Fibroblast of lung (primary cell): Measurements from ENCODE around the gene ZBTB43. TPM values are rescaled to one million over a fixed set of nuclear protein-coding genes. Genes with fewer than 3 reads are reported as not detected.
A peak's percentile ranks its signal among the peaks of the same experiment; 100 is the strongest.

Source experiments
- DNase-seq, 2 donors: peaks; one replicate each; pipeline versions ENCODE4 v3.0.0 to v3.0.0-alpha.2; 2010; ENCODE audit warnings: low read depth in 2 of 2
- H2AFZ ChIP-seq: 2 replicates; pipeline ENCODE4 v1.5.1; 2012; ENCODE audit warnings: low read length, control low read depth, inconsistent platforms
- H3K27ac ChIP-seq: 2 replicates; pipeline ENCODE4 v1.5.1; 2011; ENCODE audit warnings: low read length, control low read depth; ENCODE audit not compliant: insufficient read depth
- H3K27me3 ChIP-seq: 2 replicates; pipeline ENCODE4 v1.5.1; 2011; ENCODE audit warnings: mild to moderate bottlenecking, low read length; ENCODE audit not compliant: control insufficient read depth, insufficient read depth
- H3K36me3 ChIP-seq: 2 replicates; pipeline ENCODE4 v1.5.1; 2011; ENCODE audit warnings: low read length; ENCODE audit not compliant: control insufficient read depth, insufficient read depth
- H3K4me1 ChIP-seq: 2 replicates; pipeline ENCODE4 v1.5.1; 2011; ENCODE audit warnings: low read length; ENCODE audit not compliant: control insufficient read depth, insufficient read depth; ENCODE audit errors: extremely low read depth
- H3K4me2 ChIP-seq: 2 replicates; pipeline ENCODE4 v1.5.1; 2011; ENCODE audit warnings: low read length, control low read depth; ENCODE audit not compliant: insufficient read depth; ENCODE audit errors: extremely low read depth
- H3K4me3 ChIP-seq, 4 experiments: fragments of 200-600 bp in 1 of 4; sonication (generic) in 1 of 4; replicated peaks in 1 of 4; 2 replicates each; pipeline ENCODE4 v1.5.1; 2011 to 2016; ENCODE audit warnings: low read length in 4 of 4, low read depth in 3 of 4, mild to moderate bottlenecking in 3 of 4, control low read depth in 2 of 4, inconsistent platforms in 1 of 4, mixed read lengths in 1 of 4; ENCODE audit not compliant: insufficient read depth in 1 of 4; ENCODE audit errors: control extremely low read depth in 1 of 4
- H3K79me2 ChIP-seq: 2 replicates; pipeline ENCODE4 v1.5.1; 2012; ENCODE audit warnings: mild to moderate bottlenecking, low read length, inconsistent platforms; ENCODE audit not compliant: control insufficient read depth, insufficient read depth
- H3K9ac ChIP-seq: 2 replicates; pipeline ENCODE4 v1.5.1; 2011; ENCODE audit warnings: mild to moderate bottlenecking, low read length, control low read depth; ENCODE audit not compliant: insufficient read depth
- H3K9me3 ChIP-seq: 2 replicates; pipeline ENCODE4 v1.5.1; 2012; ENCODE audit warnings: low read depth, low read length; ENCODE audit not compliant: control insufficient read depth, insufficient read depth
- H4K20me1 ChIP-seq: 2 replicates; pipeline ENCODE4 v1.5.1; 2011; ENCODE audit warnings: low read length; ENCODE audit not compliant: control insufficient read depth, insufficient read depth; ENCODE audit errors: extremely low read depth
- EZH2 ChIP-seq: IDR thresholded peaks from 2 replicates; pipeline ENCODE4 v1.5.1; 2012; ENCODE audit warnings: low read length, control low read depth, mild to moderate bottlenecking; ENCODE audit errors: missing control alignments
- polyA plus RNA-seq, 2 donors: library from polyadenylated mRNA; depleted of rRNA in 1 of 2; stranded (reverse) in 1 of 2; unstranded in 1 of 2; fragments of >200 nt; gene quantifications; 2 replicates each; pipeline ENCODE4 v1.2.1, GENCODE V29; 2011 to 2012; ENCODE audit warnings: missing spikeins in 1 of 2
- total RNA-seq: library from RNA; depleted of rRNA; stranded (reverse); fragments of >200 nt; gene quantifications from 2 replicates; pipeline ENCODE4 v1.2.1, GENCODE V29; 2014
- TF ChIP-seq, protein P1 (sequence below), 2 donors: IDR thresholded peaks in 1 of 2; conservative IDR thresholded peaks in 1 of 2; 1 replicate in 1 of 2; 2 replicates in 1 of 2; pipeline ENCODE4 v1.5.1; 2011 to 2012; ENCODE audit warnings: low read length in 2 of 2, control low read depth in 1 of 2, inconsistent platforms in 1 of 2, low read depth in 1 of 2, mild to moderate bottlenecking in 1 of 2

Gene ZBTB43
- total and polyA plus RNA-seq, 2 donors (not counting 1 experiment from before 2014, with no cell fraction given) = 6.8 to 12.6 TPM

DNA sequence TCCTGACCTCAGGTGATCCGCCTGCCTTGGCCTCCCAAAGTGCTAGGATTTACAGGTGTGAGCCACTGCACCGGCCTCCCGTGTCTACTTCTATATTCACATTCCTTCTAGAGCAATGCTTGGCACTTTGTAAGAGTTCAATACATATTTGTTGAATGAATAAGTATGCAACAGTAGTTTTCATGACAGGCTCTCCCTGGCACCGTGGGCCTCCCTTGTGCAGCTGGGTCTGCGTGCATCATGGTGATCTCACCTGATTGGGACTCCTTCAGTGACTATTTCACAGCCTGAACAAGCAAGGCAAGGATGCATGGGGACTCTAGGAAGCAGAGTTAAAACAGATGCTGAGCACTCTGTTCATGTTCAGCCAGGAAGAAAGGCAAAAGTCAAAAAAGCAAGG is 48.8 kb downstream of the ZBTB43 start:
- Histone ChIP-seq H3K4me1 (no peaks in the 10 kb centered on the region), H3K4me2 (no peak overlapping the region), H3K36me3 (no peaks in the 10 kb centered on the region), H3K4me3 (no peak overlapping the region), H3K9me3 (no peaks in the 10 kb centered on the region), H3K9ac (no peak overlapping the region), H3K27ac (no peak overlapping the region), H2AFZ (no peak overlapping the region), H3K79me2 (no peaks in the 10 kb centered on the region), H4K20me1 (no peaks in the 10 kb centered on the region), H3K27me3 (peaks cover 32% of the 10 kb centered on the region)
- TF ChIP-seq EZH2 = no peak
- TF ChIP-seq, protein P1, sequence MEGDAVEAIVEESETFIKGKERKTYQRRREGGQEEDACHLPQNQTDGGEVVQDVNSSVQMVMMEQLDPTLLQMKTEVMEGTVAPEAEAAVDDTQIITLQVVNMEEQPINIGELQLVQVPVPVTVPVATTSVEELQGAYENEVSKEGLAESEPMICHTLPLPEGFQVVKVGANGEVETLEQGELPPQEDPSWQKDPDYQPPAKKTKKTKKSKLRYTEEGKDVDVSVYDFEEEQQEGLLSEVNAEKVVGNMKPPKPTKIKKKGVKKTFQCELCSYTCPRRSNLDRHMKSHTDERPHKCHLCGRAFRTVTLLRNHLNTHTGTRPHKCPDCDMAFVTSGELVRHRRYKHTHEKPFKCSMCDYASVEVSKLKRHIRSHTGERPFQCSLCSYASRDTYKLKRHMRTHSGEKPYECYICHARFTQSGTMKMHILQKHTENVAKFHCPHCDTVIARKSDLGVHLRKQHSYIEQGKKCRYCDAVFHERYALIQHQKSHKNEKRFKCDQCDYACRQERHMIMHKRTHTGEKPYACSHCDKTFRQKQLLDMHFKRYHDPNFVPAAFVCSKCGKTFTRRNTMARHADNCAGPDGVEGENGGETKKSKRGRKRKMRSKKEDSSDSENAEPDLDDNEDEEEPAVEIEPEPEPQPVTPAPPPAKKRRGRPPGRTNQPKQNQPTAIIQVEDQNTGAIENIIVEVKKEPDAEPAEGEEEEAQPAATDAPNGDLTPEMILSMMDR (conservative IDR thresholded peaks at IDR 0.05 in 1 of 2, IDR thresholded peaks at IDR 0.05 in 1 of 2; ENCODE audit: low read depth in 1 of 2, low read length in 2 of 2) = no peak
- DNase-seq = peak in 1 of 2 donors; percentile 51

DNA sequence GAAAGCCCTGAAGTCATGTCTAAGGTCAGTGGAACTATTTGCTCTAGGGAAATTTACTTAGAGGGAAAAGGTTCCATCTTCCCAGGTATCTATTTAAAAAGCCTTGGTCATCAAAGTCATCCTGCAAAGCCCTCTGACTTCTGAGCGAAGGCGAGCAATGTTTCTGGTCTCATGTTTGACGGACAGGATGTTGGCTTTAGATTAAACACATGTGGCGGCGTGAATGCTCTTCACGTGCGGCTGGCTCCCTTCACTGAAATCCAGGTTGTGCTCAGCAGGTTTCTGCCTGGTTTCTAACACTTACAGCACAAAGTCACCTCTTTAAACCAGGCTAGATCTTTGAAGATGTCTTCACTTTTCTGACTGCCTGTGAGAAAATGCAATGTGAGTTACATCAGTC is 49.9 kb downstream of the ZBTB43 start:
- H3K9me3 ChIP-seq = no peaks in the 10 kb centered on the region

DNA sequence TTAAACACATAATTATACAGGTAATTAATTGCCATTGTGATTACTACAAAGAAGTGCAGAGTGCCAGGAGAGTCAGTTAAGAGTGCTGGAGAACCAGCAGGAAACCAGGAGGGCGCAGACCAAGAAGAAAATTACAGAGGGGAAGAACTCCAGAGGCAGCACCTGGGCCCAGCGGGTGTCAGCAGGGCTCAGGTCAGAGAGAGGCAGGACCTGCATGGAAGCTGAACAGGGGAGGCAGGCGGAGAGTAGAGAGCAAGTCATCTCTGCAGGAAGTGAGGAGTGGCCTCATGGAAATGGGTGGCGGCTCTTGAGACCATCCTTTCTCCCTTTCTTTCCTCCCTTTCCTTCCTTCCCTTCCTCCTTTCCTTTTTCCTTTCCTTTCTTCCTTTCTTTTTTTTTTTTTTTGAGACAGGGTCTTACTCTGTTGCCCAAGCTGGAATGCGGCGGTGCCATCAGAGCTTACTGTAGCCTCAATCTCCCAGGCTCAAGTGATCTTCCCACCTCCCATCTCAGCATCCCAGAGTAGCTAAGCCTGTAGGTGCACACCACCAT is 51.6 kb downstream of the ZBTB43 start:
- H3K4me1 ChIP-seq = no peaks in the 10 kb centered on the region

More for the DNA sequence above, 49.9 kb downstream of the ZBTB43 start:
- no peak overlapping the region for H3K27ac ChIP-seq
- H4K20me1 ChIP-seq = no peaks in the 10 kb centered on the region
- H3K4me2 ChIP-seq = no peak overlapping the region
- no peak for TF ChIP-seq EZH2
- TF ChIP-seq, protein P1 (conservative IDR thresholded peaks at IDR 0.05 in 1 of 2, IDR thresholded peaks at IDR 0.05 in 1 of 2; ENCODE audit: low read depth in 1 of 2, low read length in 2 of 2) = no peak
- H3K4me1 ChIP-seq = no peaks in the 10 kb centered on the region
- H3K9ac ChIP-seq = no peak overlapping the region
- no peaks in the 10 kb centered on the region for H3K79me2 ChIP-seq
- H3K27me3 ChIP-seq = peaks cover 39% of the 10 kb centered on the region
- no peak overlapping the region for H3K4me3 ChIP-seq
- no peaks in the 10 kb centered on the region for H3K36me3 ChIP-seq
- no peak overlapping the region for H2AFZ ChIP-seq
- no peak for DNase-seq

More for the DNA sequence above, 51.6 kb downstream of the ZBTB43 start:
- Histone ChIP-seq H3K4me3 (no peak overlapping the region), H3K9ac (no peak overlapping the region), H4K20me1 (no peaks in the 10 kb centered on the region), H3K79me2 (peaks cover 6% of the 10 kb centered on the region), H3K4me2 (no peak overlapping the region), H3K36me3 (no peaks in the 10 kb centered on the region), H3K27ac (no peak overlapping the region), H3K9me3 (no peaks in the 10 kb centered on the region), H3K27me3 (peaks cover 39% of the 10 kb centered on the region), H2AFZ (no peak overlapping the region)
- TF ChIP-seq, protein P1 (conservative IDR thresholded peaks at IDR 0.05 in 1 of 2, IDR thresholded peaks at IDR 0.05 in 1 of 2; ENCODE audit: low read depth in 1 of 2, low read length in 2 of 2) = no peak
- TF ChIP-seq EZH2 = no peak
- no peak for DNase-seq
